GM18526 (cell line): ENCODE results near the gene BEGAIN.

Experiments used
- POLR2A ChIP-seq: IDR thresholded peaks from 3 replicates; pipeline ENCODE4 v1.6.1; 2011; ENCODE audit not compliant: insufficient read length; ENCODE audit errors: extremely low read depth

Gene BEGAIN

GRCh38 chr14:100587086-100587762 is at the start of gene BEGAIN:
TSS of gene BEGAIN (minus strand) at chr14:100587417. CDS start at chr14:100587290, 127 bp downstream.
- no peak for TF ChIP-seq POLR2A

GRCh38 chr14:100636559-100636958 is 49.3 kb upstream of the BEGAIN start:
- no peak for TF ChIP-seq POLR2A

GRCh38 chr14:100634026-100634425 is 46.8 kb upstream of the BEGAIN start:
- TF ChIP-seq POLR2A = no peak

GRCh38 chr14:100633406-100633805 is 46.2 kb upstream of the BEGAIN start:
- no peak for TF ChIP-seq POLR2A

- no peak for TF ChIP-seq POLR2A
Observed at GRCh38 chr14:100629696-100630095, 42.5 kb upstream of the BEGAIN start.

GRCh38 chr14:100629098-100629497 is 41.9 kb upstream of the BEGAIN start:
- TF ChIP-seq POLR2A = no peak

GRCh38 chr14:100628225-100628624 is 41.0 kb upstream of the BEGAIN start:
- TF ChIP-seq POLR2A = no peak

- no peak for TF ChIP-seq POLR2A
Observed at GRCh38 chr14:100626614-100627013, 39.4 kb upstream of the BEGAIN start.

GRCh38 chr14:100623961-100624360 is 36.7 kb upstream of the BEGAIN start:
- TF ChIP-seq POLR2A = no peak

- TF ChIP-seq POLR2A = no peak
Observed at GRCh38 chr14:100623557-100623956, 36.3 kb upstream of the BEGAIN start.

- no peak for TF ChIP-seq POLR2A
Observed at GRCh38 chr14:100622708-100623485, 35.7 kb upstream of the BEGAIN start.

- TF ChIP-seq POLR2A = no peak
Observed at GRCh38 chr14:100622224-100622623, 35.0 kb upstream of the BEGAIN start.

GRCh38 chr14:100621806-100622205 is 34.6 kb upstream of the BEGAIN start:
- no peak for TF ChIP-seq POLR2A

- TF ChIP-seq POLR2A = no peak
Observed at GRCh38 chr14:100620255-100621100, 33.3 kb upstream of the BEGAIN start.

- no peak for TF ChIP-seq POLR2A
Observed at GRCh38 chr14:100619396-100620254, 32.4 kb upstream of the BEGAIN start.
